ENCODE measurements around the gene KIAA0586.
"Not testable (repeated sequence)": the region's sequence is repeated elsewhere in the genome, so short reads cannot be mapped to it uniquely, and the experiment has no call there.

Gene KIAA0586

GRCh38 chr14:58513272-58513671 is 85.8 kb downstream of the KIAA0586 start:
- no peaks in the 10 kb centered on the region for H3K27me3 ChIP-seq (ENCODE audit: insufficient read depth, low read depth, severe bottlenecking)
- H3K4me3 ChIP-seq (ENCODE audit: low read depth, low read length) = no peak overlapping the region
- no peak for DNase-seq
- no peak for TF ChIP-seq CTCF (IDR thresholded peaks at IDR 0.05; ENCODE audit: low read depth, low read length)
- H3K9me3 ChIP-seq (ENCODE audit: severe bottlenecking) = no peaks in the 10 kb centered on the region
- H3K27ac ChIP-seq = no peak overlapping the region
- no peaks in the 10 kb centered on the region; the same call in none of the 2 replicates for H3K36me3 ChIP-seq

- H3K36me3 ChIP-seq = no peaks in the 10 kb centered on the region; the same call in none of the 2 replicates
- TF ChIP-seq CTCF (IDR thresholded peaks at IDR 0.05; ENCODE audit: low read depth, low read length) = no peak
- DNase-seq = no peak
- no peak overlapping the region for H3K27ac ChIP-seq
- H3K27me3 ChIP-seq (ENCODE audit: insufficient read depth, low read depth, severe bottlenecking) = no peaks in the 10 kb centered on the region
- H3K9me3 ChIP-seq (ENCODE audit: severe bottlenecking) = no peaks in the 10 kb centered on the region
- no peak overlapping the region for H3K4me3 ChIP-seq (ENCODE audit: low read depth, low read length)
These were observed 90.1 kb downstream of the KIAA0586 start for GRCh38 chr14:58517592-58517991.

GRCh38 chr14:58525691-58526090 is 98.2 kb downstream of the KIAA0586 start:
- not testable (repeated sequence) for DNase-seq; H3K27ac ChIP-seq; H3K27me3 ChIP-seq (ENCODE audit: insufficient read depth, low read depth, severe bottlenecking); H3K4me3 ChIP-seq (ENCODE audit: low read depth, low read length); H3K36me3 ChIP-seq; H3K9me3 ChIP-seq (ENCODE audit: severe bottlenecking)

DNA sequence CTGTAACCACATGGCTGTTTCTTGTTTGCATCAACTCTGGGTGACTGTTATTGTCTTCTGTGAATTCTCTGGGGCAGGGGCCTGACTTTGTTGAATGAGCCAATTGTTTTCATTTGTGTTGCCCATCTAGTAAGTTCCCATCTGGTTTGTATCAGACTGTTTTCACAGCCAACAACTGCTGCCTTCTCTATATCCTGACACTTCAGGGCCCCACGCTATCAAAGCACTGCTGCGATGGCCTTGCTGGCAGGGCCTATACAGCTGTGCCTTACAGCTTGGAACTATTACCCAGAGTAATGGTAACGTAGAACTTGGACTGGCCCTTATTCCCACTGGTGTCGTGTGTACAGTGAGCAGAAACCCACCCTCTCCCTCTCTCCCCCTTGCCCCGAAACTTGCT is 105.9 kb downstream of the KIAA0586 start:
- H3K9me3 ChIP-seq (ENCODE audit: severe bottlenecking) = no peaks in the 10 kb centered on the region
- no peaks in the 10 kb centered on the region for H3K27me3 ChIP-seq (ENCODE audit: insufficient read depth, low read depth, severe bottlenecking)
- no peak for TF ChIP-seq CTCF (IDR thresholded peaks at IDR 0.05; ENCODE audit: low read depth, low read length)
- no peaks in the 10 kb centered on the region for H3K36me3 ChIP-seq
- DNase-seq = no peak
- H3K4me3 ChIP-seq (ENCODE audit: low read depth, low read length) = no peak overlapping the region
- H3K27ac ChIP-seq = no peak overlapping the region

GRCh38 chr14:58535044-58535443 is 107.5 kb downstream of the KIAA0586 start:
- H3K9me3 ChIP-seq (ENCODE audit: severe bottlenecking) = no peaks in the 10 kb centered on the region
- TF ChIP-seq CTCF (IDR thresholded peaks at IDR 0.05; ENCODE audit: low read depth, low read length) = no peak
- no peak overlapping the region for H3K4me3 ChIP-seq (ENCODE audit: low read depth, low read length)
- no peaks in the 10 kb centered on the region for H3K36me3 ChIP-seq
- H3K27me3 ChIP-seq (ENCODE audit: insufficient read depth, low read depth, severe bottlenecking) = no peaks in the 10 kb centered on the region
- no peak for DNase-seq
- H3K27ac ChIP-seq = no peak overlapping the region

DNA sequence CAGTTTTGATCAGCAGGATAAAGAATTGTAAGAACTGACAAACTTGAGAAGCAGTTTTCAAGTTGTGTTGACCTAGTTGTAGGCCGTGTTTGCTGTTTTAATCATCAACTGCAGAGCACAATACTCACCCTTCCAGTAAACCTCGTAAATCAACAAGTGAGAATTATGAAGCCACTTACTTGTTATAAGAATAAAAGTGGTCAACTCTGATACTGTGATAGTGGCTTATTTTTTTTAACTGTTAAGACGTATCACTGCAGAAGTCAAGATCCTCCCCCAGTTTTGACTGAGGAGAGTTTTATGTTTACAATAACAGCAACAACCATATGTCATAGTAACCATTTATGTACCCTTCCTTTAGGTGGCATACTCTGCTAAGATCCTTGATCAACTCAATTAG is 109.5 kb downstream of the KIAA0586 start:
- Histone ChIP-seq H3K9me3 (ENCODE audit: severe bottlenecking) (no peaks in the 10 kb centered on the region), H3K27me3 (ENCODE audit: insufficient read depth, low read depth, severe bottlenecking) (no peaks in the 10 kb centered on the region), H3K36me3 (no peaks in the 10 kb centered on the region), H3K4me3 (ENCODE audit: low read depth, low read length) (no peak overlapping the region), H3K27ac (no peak overlapping the region)
- DNase-seq = no peak
- no peak for TF ChIP-seq CTCF (IDR thresholded peaks at IDR 0.05; ENCODE audit: low read depth, low read length)

Measured in WERI-Rb-1 (cell line).